Endothelial cell of umbilical vein (primary cell): ENCODE measurements around the gene ETV6. TPM values are rescaled to one million over a fixed set of nuclear protein-coding genes. Genes with fewer than 3 reads are reported as not detected.
A peak's percentile ranks its signal among the peaks of the same experiment; 100 is the strongest.

Source experiments
- BruUV-seq: library from RNA; stranded (reverse); fragments of 400-500 nt; replicated peaks from 2 replicates; lab custom pipeline; 2021; lab: Mats Ljungman, UMichigan
- CTCF ChIA-PET: fragments of 300-600, 350-600 bp; sonication (Branson Sonifier 250); formaldehyde crosslinking; loops from one replicate; lab custom pipeline; 2021; ENCODE audit warnings: antibody characterized with exemption, inconsistent platforms; lab: Charles Lee
- POLR2A ChIA-PET: fragments of 300-600, 350-600 bp; sonication (Branson Sonifier 250); formaldehyde crosslinking; loops from one replicate; lab custom pipeline; 2021; ENCODE audit warnings: antibody characterized with exemption, inconsistent platforms; lab: Charles Lee
- DNase-seq: peaks from one replicate; pipeline ENCODE4 v3.0.0-alpha.2; 2011; ENCODE audit warnings: low read depth, low spot score
- FAIRE-seq: peaks from 2 replicates; lab custom pipeline; 2011; peaks lifted over from hg19 to GRCh38; lab: Jason Lieb, UNC
- H2AFZ ChIP-seq: 2 replicates; pipeline ENCODE4 v1.6.0; 2012; ENCODE audit warnings: low read depth, low read length, control low read depth, inconsistent platforms
- H3K27ac ChIP-seq: 2 replicates; pipeline ENCODE4 v1.5.1; 2011; ENCODE audit warnings: low read depth, mild to moderate bottlenecking, control low read depth, low read length, moderate library complexity; ENCODE audit not compliant: insufficient read depth
- H3K27me3 ChIP-seq, 2 experiments: 2 replicates each; pipeline versions ENCODE4 v1.6.0 to v1.6.1; 2011; ENCODE audit warnings: low read length in 2 of 2, mixed read lengths in 1 of 2; ENCODE audit not compliant: control insufficient read depth in 2 of 2, insufficient read depth in 2 of 2
- H3K36me3 ChIP-seq, 2 experiments: 2 replicates in 1 of 2; 3 replicates in 1 of 2; pipeline ENCODE4 v1.5.1; 2011; ENCODE audit warnings: low read length in 2 of 2, mild to moderate bottlenecking in 1 of 2, moderate library complexity in 1 of 2; ENCODE audit not compliant: control insufficient read depth in 2 of 2, insufficient read depth in 2 of 2; ENCODE audit errors: extremely low read depth in 1 of 2
- H3K4me1 ChIP-seq: 3 replicates; pipeline ENCODE4 v1.5.1; 2011; ENCODE audit warnings: mild to moderate bottlenecking, low read length; ENCODE audit not compliant: control insufficient read depth, insufficient read depth; ENCODE audit errors: extremely low read depth
- H3K4me2 ChIP-seq: 2 replicates; pipeline ENCODE4 v1.6.1; 2011; ENCODE audit warnings: low read length, control low read depth, mixed read lengths; ENCODE audit not compliant: insufficient read depth
- H3K4me3 ChIP-seq, 3 experiments: fragments of 200-600 bp in 1 of 3; sonication (generic), shearing (Covaris generic) in 1 of 3; replicated peaks in 1 of 3; 2 replicates each; pipeline ENCODE4 v1.5.1; 2011 to 2016; ENCODE audit warnings: control low read depth in 3 of 3, low read length in 3 of 3, mild to moderate bottlenecking in 2 of 3, inconsistent platforms in 1 of 3, low read depth in 1 of 3, moderate library complexity in 1 of 3; ENCODE audit not compliant: insufficient read depth in 1 of 3
- H3K79me2 ChIP-seq: 2 replicates; pipeline ENCODE4 v1.6.0; 2012; ENCODE audit warnings: low read length, inconsistent platforms; ENCODE audit not compliant: control insufficient read depth, insufficient read depth
- H3K9ac ChIP-seq: replicated peaks from 2 replicates; pipeline ENCODE3; 2011; ENCODE audit warnings: low read length, control low read depth; ENCODE audit not compliant: insufficient read depth; ENCODE audit errors: extremely low read depth
- H3K9me1 ChIP-seq: replicated peaks from 3 replicates; pipeline ENCODE4 v1.6.0; 2011; ENCODE audit warnings: mild to moderate bottlenecking, low read length; ENCODE audit not compliant: control insufficient read depth, insufficient read depth; ENCODE audit errors: extremely low read depth
- H3K9me3 ChIP-seq: replicated peaks from 2 replicates; pipeline ENCODE4 v1.5.1; 2012; ENCODE audit warnings: low read length, inconsistent platforms; ENCODE audit not compliant: control insufficient read depth, insufficient read depth
- H4K20me1 ChIP-seq: replicated peaks from 2 replicates; pipeline ENCODE3; 2011; ENCODE audit warnings: mild to moderate bottlenecking, low read length; ENCODE audit not compliant: control insufficient read depth, insufficient read depth; ENCODE audit errors: extremely low read depth
- EZH2 ChIP-seq: IDR thresholded peaks from 2 replicates; pipeline ENCODE4 v1.6.1; 2012; ENCODE audit warnings: borderline replicate concordance, low read depth, mild to moderate bottlenecking, moderate library complexity, low read length, inconsistent platforms; ENCODE audit not compliant: severe bottlenecking
- FOS ChIP-seq: IDR thresholded peaks from 2 replicates; pipeline ENCODE4 v1.6.1; 2011; ENCODE audit warnings: mild to moderate bottlenecking, low read length, moderate library complexity, borderline replicate concordance; ENCODE audit not compliant: insufficient read depth
- GATA2 ChIP-seq: IDR thresholded peaks from 2 replicates; pipeline ENCODE4 v1.7.0; 2011; ENCODE audit warnings: low read depth, mild to moderate bottlenecking, moderate library complexity, mixed read lengths, low read length; ENCODE audit not compliant: insufficient read length, insufficient read depth
- JUN ChIP-seq: IDR thresholded peaks from 2 replicates; pipeline ENCODE4 v1.6.1; 2011; ENCODE audit warnings: borderline replicate concordance, low read depth; ENCODE audit not compliant: insufficient read length, insufficient read depth
- MYC ChIP-seq: IDR thresholded peaks from one replicate; pipeline ENCODE4 v1.6.1; 2011; ENCODE audit warnings: mild to moderate bottlenecking, low read depth, low read length
- POLR2A ChIP-seq: IDR thresholded peaks from 2 replicates; pipeline ENCODE4 v1.6.1; 2012; ENCODE audit warnings: low read depth, mild to moderate bottlenecking, control low read depth, low read length
- POLR2AphosphoS5 ChIP-seq: IDR thresholded peaks from 2 replicates; pipeline ENCODE4 v1.6.1; 2012; ENCODE audit warnings: low read depth, mild to moderate bottlenecking, control low read depth, low read length, moderate library complexity; ENCODE audit not compliant: insufficient read depth
- dilution Hi-C: fragments of 300-500 bp; cut with MboI; formaldehyde crosslinking; loops from one replicate; pipeline ENCODE4 v1.15.0; 2019; ENCODE audit warnings: low sequenced_read_pairs; ENCODE audit not compliant: extremely low pct_ligation_motif_present
- intact Hi-C: fragments of 100-400 bp; cut with micrococcal nuclease; formaldehyde crosslinking; loops from one replicate; pipeline ENCODE4 v1.10.0; 2022
- polyA plus RNA-seq, 4 experiments: library from polyadenylated mRNA; depleted of rRNA in 3 of 4; stranded (reverse) in 3 of 4; unstranded in 1 of 4; fragments of >200 nt; gene quantifications; 2 replicates each; pipeline versions ENCODE4 v1.2.1 to v1.2.3, GENCODE V29; 2011 to 2012; ENCODE audit warnings: missing spikeins in 1 of 4
- total RNA-seq: library from RNA; stranded (reverse); gene quantifications from 2 replicates; pipeline ENCODE4 v1.2.3, GENCODE V29; 2021
- TF ChIP-seq, protein P1 (sequence below), 2 donors: IDR thresholded peaks; 1 replicate in 1 of 2; 2 replicates in 1 of 2; pipeline ENCODE4 v1.5.1; 2011; ENCODE audit warnings: low read length in 2 of 2, mild to moderate bottlenecking in 2 of 2, moderate library complexity in 2 of 2, control low read depth in 1 of 2, inconsistent platforms in 1 of 2, low read depth in 1 of 2; ENCODE audit not compliant: insufficient read depth in 1 of 2; ENCODE audit errors: extremely low read depth in 1 of 2
- TF ChIP-seq, protein P2 (sequence below): IDR thresholded peaks from 2 replicates; pipeline ENCODE4 v1.6.1; 2011; ENCODE audit not compliant: insufficient read depth, insufficient read length

The ETV6 gene
- total and polyA plus RNA-seq, 2 donors (not counting 3 experiments of a cell fraction or from before 2014, with no cell fraction given) = 15.9 to 57.1 TPM

DNA sequence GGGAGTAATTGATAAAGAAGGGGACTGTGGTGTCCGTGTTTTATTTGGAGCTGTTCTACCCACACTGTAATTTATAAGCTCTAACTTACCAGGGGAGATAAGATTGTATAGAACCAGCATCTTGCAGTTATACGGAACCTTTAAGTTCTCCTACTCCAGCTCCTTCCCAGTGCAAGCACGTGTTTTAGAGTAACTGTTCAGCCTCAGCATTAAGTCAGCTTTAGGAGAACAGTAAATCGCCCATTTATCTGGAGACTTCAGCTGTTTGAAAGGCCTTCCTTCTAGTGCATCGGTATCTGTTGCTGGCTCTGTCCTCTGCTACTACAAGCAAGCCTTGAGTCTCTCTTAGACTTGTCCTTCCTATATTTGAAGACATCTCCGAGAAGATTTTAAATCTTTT is 95.6 kb downstream of the ETV6 start:
- TF ChIP-seq POLR2AphosphoS5 (no peak), FOS (no peak), POLR2A (no peak), EZH2 (no peak), JUN (no peak), MYC (no peak), GATA2 (no peak)
- TF ChIP-seq, protein P1, sequence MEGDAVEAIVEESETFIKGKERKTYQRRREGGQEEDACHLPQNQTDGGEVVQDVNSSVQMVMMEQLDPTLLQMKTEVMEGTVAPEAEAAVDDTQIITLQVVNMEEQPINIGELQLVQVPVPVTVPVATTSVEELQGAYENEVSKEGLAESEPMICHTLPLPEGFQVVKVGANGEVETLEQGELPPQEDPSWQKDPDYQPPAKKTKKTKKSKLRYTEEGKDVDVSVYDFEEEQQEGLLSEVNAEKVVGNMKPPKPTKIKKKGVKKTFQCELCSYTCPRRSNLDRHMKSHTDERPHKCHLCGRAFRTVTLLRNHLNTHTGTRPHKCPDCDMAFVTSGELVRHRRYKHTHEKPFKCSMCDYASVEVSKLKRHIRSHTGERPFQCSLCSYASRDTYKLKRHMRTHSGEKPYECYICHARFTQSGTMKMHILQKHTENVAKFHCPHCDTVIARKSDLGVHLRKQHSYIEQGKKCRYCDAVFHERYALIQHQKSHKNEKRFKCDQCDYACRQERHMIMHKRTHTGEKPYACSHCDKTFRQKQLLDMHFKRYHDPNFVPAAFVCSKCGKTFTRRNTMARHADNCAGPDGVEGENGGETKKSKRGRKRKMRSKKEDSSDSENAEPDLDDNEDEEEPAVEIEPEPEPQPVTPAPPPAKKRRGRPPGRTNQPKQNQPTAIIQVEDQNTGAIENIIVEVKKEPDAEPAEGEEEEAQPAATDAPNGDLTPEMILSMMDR (IDR thresholded peaks at IDR 0.05; ENCODE audit: extremely low read depth in 1 of 2, insufficient read depth in 1 of 2, low read depth in 1 of 2, low read length in 2 of 2) = no peak
- TF ChIP-seq, protein P2, sequence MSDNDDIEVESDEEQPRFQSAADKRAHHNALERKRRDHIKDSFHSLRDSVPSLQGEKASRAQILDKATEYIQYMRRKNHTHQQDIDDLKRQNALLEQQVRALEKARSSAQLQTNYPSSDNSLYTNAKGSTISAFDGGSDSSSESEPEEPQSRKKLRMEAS = no peak
- DNase-seq (no peak), FAIRE-seq (no peak)
- Histone ChIP-seq H2AFZ (no peak overlapping the region), H3K4me3 (no peak overlapping the region), H3K9me3 (no peaks in the 10 kb centered on the region), H3K27ac (peak overlapping the region; percentile 74), H3K4me1 (peaks cover 40% of the 10 kb centered on the region), H3K36me3 (no peaks in the 10 kb centered on the region), H3K27me3 (no peaks in the 10 kb centered on the region), H3K4me2 (no peak overlapping the region), H3K9me1 (no peaks in the 10 kb centered on the region), H3K79me2 (peaks cover 44% of the 10 kb centered on the region), H4K20me1 (no peaks in the 10 kb centered on the region), H3K9ac (no peak overlapping the region)
- dilution Hi-C loops = no loop called here
- ChIA-PET POLR2A (no interaction called here), CTCF (interaction anchor here (1.3 to 3.8 kb wide), 6 partner anchors 11 to 28 kb away, joined by 4 to 17 read pairs (median 7); no protein-coding TSS in a partner anchor)
- no TSS peak for BruUV-seq
- intact Hi-C loops = loop anchor here (5.0 kb wide), 1 partner anchor 137 kb away; no protein-coding TSS in a partner anchor
